ENCODE results near the gene WNK2. TPM values are rescaled to one million over a fixed set of nuclear protein-coding genes. Genes with fewer than 3 reads are reported as not detected.

The WNK2 gene
- total RNA-seq, 2 donors from 2014 or later = not detected

GRCh38 chr9:93266521-93267001 lies 82.6 kb downstream of the WNK2 start:
- Mint-ChIP-seq H3K27ac (no peak overlapping the region), H3K36me3 (ENCODE audit: low read depth) (no peaks in the 10 kb centered on the region), H3K4me1 (peaks cover 10% of the 10 kb centered on the region), H3K27me3 (peaks cover 51% of the 10 kb centered on the region), H3K4me3 (no peak overlapping the region)
- no peak for DNase-seq
- ATAC-seq = no peak
- peaks cover 1% of the 10 kb centered on the region for H3K9me3 ChIP-seq (ENCODE audit: control insufficient read depth, low read length, poor library complexity, severe bottlenecking)

GRCh38 chr9:93267091-93267541 lies 83.2 kb downstream of the WNK2 start:
- H3K9me3 ChIP-seq (ENCODE audit: control insufficient read depth, low read length, poor library complexity, severe bottlenecking) = peaks cover 6% of the 10 kb centered on the region
- DNase-seq (no peak), ATAC-seq (no peak)
- peaks cover 55% of the 10 kb centered on the region for H3K27me3 Mint-ChIP-seq
- no peak overlapping the region for H3K27ac Mint-ChIP-seq
- no peaks in the 10 kb centered on the region for H3K36me3 Mint-ChIP-seq (ENCODE audit: low read depth)
- H3K4me1 Mint-ChIP-seq = peaks cover 10% of the 10 kb centered on the region
- H3K4me3 Mint-ChIP-seq = no peak overlapping the region

DNA sequence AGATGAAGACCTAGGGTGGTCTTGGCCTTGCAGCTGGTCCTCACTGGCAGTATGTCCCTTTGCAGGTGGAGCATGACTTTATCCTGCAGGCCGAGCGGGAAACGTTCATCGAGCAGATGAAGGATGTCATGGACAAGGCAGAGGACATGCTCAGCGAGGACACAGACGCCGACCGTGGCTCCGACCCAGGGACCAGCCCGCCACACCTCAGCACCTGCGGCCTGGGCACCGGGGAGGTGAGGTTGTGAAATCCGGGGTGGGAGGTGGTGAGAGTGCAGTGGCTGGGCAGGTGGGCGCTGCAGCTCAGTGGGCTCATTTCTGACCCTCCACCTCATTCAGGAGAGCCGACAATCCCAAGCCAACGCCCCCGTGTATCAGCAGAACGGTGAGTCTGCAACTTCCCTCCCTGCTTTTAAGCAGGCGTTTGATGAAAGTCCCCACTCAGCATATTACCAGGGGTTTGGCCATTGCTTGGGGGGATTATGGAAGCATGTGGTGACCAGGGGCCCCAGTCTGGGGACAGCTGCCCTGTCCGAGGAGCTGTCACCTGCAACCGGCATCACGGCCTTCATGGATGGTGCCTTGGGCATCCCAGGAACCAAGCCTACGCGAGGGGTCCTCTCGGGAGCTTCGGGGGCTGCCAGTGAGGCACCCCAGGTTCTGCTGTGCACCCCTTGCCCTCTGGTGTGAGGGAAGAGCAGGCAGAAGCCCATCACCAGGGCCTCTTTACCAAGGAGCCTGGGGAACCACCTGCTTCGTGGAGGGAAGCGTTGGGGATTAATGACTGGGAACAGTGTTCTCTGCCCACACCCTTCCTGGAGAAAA lies 84.0 kb downstream of the WNK2 start:
- H3K27ac Mint-ChIP-seq = no peak overlapping the region
- DNase-seq = no peak
- H3K9me3 ChIP-seq (ENCODE audit: control insufficient read depth, low read length, poor library complexity, severe bottlenecking) = peaks cover 6% of the 10 kb centered on the region
- H3K36me3 Mint-ChIP-seq (ENCODE audit: low read depth) = no peaks in the 10 kb centered on the region
- H3K27me3 Mint-ChIP-seq = peaks cover 48% of the 10 kb centered on the region
- peak overlapping the region; percentile 36 for H3K4me3 Mint-ChIP-seq
- peaks cover 10% of the 10 kb centered on the region for H3K4me1 Mint-ChIP-seq
- no peak for ATAC-seq

GRCh38 chr9:93268551-93269314 lies 84.8 kb downstream of the WNK2 start:
- H3K4me1 Mint-ChIP-seq = peaks cover 8% of the 10 kb centered on the region
- peak overlapping the region; percentile 87 for H3K4me3 Mint-ChIP-seq
- DNase-seq (no peak), ATAC-seq (peak; percentile 90)
- peaks cover 45% of the 10 kb centered on the region for H3K27me3 Mint-ChIP-seq
- H3K9me3 ChIP-seq (ENCODE audit: control insufficient read depth, low read length, poor library complexity, severe bottlenecking) = peaks cover 6% of the 10 kb centered on the region
- H3K36me3 Mint-ChIP-seq (ENCODE audit: low read depth) = no peaks in the 10 kb centered on the region
- H3K27ac Mint-ChIP-seq = peak overlapping the region; percentile 60

DNA sequence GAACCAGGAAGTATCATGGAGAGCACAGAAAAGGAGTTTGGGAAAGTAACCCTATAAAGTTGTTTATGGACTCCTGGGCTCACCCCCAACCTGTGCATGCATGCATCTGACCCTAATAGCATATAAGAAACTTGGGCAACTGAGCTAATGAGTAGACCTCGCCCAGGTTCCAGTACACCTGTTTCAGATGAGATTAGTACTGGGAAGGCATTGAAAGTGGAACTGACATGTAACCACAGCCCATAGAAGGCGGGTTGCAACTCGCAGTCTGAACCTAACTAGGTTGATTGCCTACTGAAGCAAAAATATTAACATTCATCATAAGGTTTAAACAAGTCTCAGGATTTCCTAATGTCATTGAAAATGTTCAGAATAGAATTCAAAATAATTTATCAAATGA lies 87.0 kb downstream of the WNK2 start:
- no peak overlapping the region for H3K27ac Mint-ChIP-seq
- peaks cover 43% of the 10 kb centered on the region for H3K27me3 Mint-ChIP-seq
- ATAC-seq (no peak), DNase-seq (no peak)
- no peak overlapping the region for H3K4me3 Mint-ChIP-seq
- peaks cover 6% of the 10 kb centered on the region for H3K9me3 ChIP-seq (ENCODE audit: control insufficient read depth, low read length, poor library complexity, severe bottlenecking)
- peaks cover 8% of the 10 kb centered on the region for H3K4me1 Mint-ChIP-seq
- peaks cover 2% of the 10 kb centered on the region for H3K36me3 Mint-ChIP-seq (ENCODE audit: low read depth)

DNA sequence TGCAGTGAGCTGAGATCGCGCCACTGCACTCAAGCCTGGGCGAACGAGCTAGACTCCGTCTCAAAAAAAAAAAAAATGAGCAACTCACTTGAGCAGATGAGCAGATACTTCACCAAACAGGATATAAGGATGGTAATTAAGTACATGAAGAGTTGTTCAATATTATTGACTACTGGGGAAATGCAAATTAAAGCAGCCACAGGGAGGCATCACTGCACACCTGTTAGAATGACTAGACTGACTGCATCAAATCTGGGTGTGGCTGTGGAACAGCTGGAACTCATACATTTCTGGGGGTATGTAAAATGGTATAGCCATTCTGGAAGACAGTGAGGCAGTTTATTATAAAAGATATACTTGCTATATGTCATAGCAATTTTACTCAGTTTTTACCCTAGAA lies 93.0 kb downstream of the WNK2 start:
- Mint-ChIP-seq H3K4me1 (no peaks in the 10 kb centered on the region), H3K4me3 (no peak overlapping the region), H3K27ac (no peak overlapping the region), H3K27me3 (peaks cover 63% of the 10 kb centered on the region), H3K36me3 (ENCODE audit: low read depth) (peaks cover 2% of the 10 kb centered on the region)
- peaks cover under 1% of the 10 kb centered on the region for H3K9me3 ChIP-seq (ENCODE audit: control insufficient read depth, low read length, poor library complexity, severe bottlenecking)
- ATAC-seq (no peak), DNase-seq (no peak)

DNA sequence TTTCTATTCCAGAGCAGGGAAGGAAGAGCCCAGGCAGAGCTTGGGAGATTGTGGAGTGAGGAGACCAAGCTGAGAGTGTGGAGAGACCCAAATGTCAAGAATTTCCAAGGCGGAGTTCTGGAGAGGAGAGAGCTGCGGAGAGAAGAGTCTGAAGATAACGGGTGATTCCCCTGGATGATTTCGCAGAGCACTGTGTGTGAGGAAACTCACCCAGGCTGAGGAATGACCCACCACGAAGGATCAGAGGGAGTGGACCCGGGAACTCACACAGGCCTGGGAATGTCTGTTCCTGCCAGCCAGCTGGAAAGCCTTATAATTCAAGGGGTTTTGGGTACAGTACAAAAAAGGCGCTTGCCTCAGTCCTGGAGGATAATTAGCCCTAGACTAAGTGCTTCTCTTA lies 94.2 kb downstream of the WNK2 start:
- ATAC-seq (no peak), DNase-seq (no peak)
- Mint-ChIP-seq H3K27ac (no peak overlapping the region), H3K4me3 (no peak overlapping the region), H3K4me1 (no peaks in the 10 kb centered on the region), H3K27me3 (peaks cover 67% of the 10 kb centered on the region), H3K36me3 (ENCODE audit: low read depth) (peaks cover 2% of the 10 kb centered on the region)
- no peaks in the 10 kb centered on the region for H3K9me3 ChIP-seq (ENCODE audit: control insufficient read depth, low read length, poor library complexity, severe bottlenecking)

GRCh38 chr9:93280661-93281259 lies 96.8 kb downstream of the WNK2 start:
- Mint-ChIP-seq H3K4me1 (no peaks in the 10 kb centered on the region), H3K27ac (no peak overlapping the region), H3K27me3 (peaks cover 63% of the 10 kb centered on the region), H3K4me3 (no peak overlapping the region), H3K36me3 (ENCODE audit: low read depth) (no peaks in the 10 kb centered on the region)
- H3K9me3 ChIP-seq (ENCODE audit: control insufficient read depth, low read length, poor library complexity, severe bottlenecking) = no peaks in the 10 kb centered on the region
- DNase-seq (no peak), ATAC-seq (no peak)

GRCh38 chr9:93286252-93287188 lies 102.6 kb downstream of the WNK2 start:
- Mint-ChIP-seq H3K36me3 (ENCODE audit: low read depth) (peaks cover 2% of the 10 kb centered on the region), H3K27ac (no peak overlapping the region), H3K4me3 (no peak overlapping the region), H3K27me3 (peaks cover 56% of the 10 kb centered on the region), H3K4me1 (peaks cover 4% of the 10 kb centered on the region)
- ATAC-seq (no peak), DNase-seq (no peak)
- H3K9me3 ChIP-seq (ENCODE audit: control insufficient read depth, low read length, poor library complexity, severe bottlenecking) = no peaks in the 10 kb centered on the region

DNA sequence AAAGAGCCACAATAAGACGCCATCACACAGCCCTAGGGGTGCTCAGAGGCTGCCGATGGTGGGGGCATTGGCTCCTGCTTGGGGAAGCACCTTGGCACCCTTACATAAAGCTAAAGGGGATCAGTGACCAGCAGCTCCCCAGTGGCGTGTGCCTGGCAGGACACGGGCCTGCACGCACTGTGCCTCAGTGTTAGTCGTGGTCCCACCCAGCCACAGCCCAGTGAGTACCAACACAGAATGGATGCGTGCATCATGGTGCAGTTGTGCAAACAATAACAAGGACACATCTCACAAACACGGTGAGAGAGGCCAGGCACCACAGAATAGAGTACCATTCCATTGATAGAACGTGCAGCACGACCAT lies 103.2 kb downstream of the WNK2 start:
- Mint-ChIP-seq H3K4me3 (no peak overlapping the region), H3K36me3 (ENCODE audit: low read depth) (peaks cover 2% of the 10 kb centered on the region), H3K27me3 (peaks cover 53% of the 10 kb centered on the region), H3K4me1 (peaks cover 4% of the 10 kb centered on the region), H3K27ac (no peak overlapping the region)
- DNase-seq = no peak
- no peaks in the 10 kb centered on the region for H3K9me3 ChIP-seq (ENCODE audit: control insufficient read depth, low read length, poor library complexity, severe bottlenecking)
- ATAC-seq = no peak

GRCh38 chr9:93287593-93287992 lies 103.7 kb downstream of the WNK2 start:
- Mint-ChIP-seq H3K36me3 (ENCODE audit: low read depth) (peaks cover 2% of the 10 kb centered on the region), H3K4me3 (no peak overlapping the region), H3K27ac (no peak overlapping the region), H3K4me1 (peaks cover 4% of the 10 kb centered on the region), H3K27me3 (peaks cover 48% of the 10 kb centered on the region)
- DNase-seq = no peak
- no peak for ATAC-seq
- no peaks in the 10 kb centered on the region for H3K9me3 ChIP-seq (ENCODE audit: control insufficient read depth, low read length, poor library complexity, severe bottlenecking)

GRCh38 chr9:93288341-93288740 lies 104.4 kb downstream of the WNK2 start:
- Mint-ChIP-seq H3K27me3 (peaks cover 49% of the 10 kb centered on the region), H3K4me3 (no peak overlapping the region), H3K36me3 (ENCODE audit: low read depth) (peaks cover 2% of the 10 kb centered on the region), H3K27ac (no peak overlapping the region), H3K4me1 (peaks cover 4% of the 10 kb centered on the region)
- no peaks in the 10 kb centered on the region for H3K9me3 ChIP-seq (ENCODE audit: control insufficient read depth, low read length, poor library complexity, severe bottlenecking)
- DNase-seq = no peak
- no peak for ATAC-seq
